Ectodermal cell (in vitro differentiated cells): ENCODE results near the gene C1orf94. TPM values are rescaled to one million over a fixed set of nuclear protein-coding genes. Genes with fewer than 3 reads are reported as not detected.

Experiments used
- H3K27ac ChIP-seq: 2 replicates; pipeline ENCODE4 v1.7.0; 2013; ENCODE audit warnings: mild to moderate bottlenecking, low read depth, low read length; ENCODE audit not compliant: insufficient read depth, poor library complexity, severe bottlenecking
- H3K27me3 ChIP-seq: 2 replicates; pipeline ENCODE4 v1.7.0; 2013; ENCODE audit warnings: mild to moderate bottlenecking, low read length; ENCODE audit not compliant: insufficient read depth, control insufficient read depth, poor library complexity, severe bottlenecking
- H3K36me3 ChIP-seq: one replicate; pipeline ENCODE4 v1.7.0; 2013; ENCODE audit warnings: low read length; ENCODE audit not compliant: control insufficient read depth, insufficient read depth
- H3K4me1 ChIP-seq: one replicate; pipeline ENCODE4 v1.7.0; 2013; ENCODE audit warnings: low read length; ENCODE audit not compliant: control insufficient read depth, insufficient read depth
- H3K4me3 ChIP-seq: 2 replicates; pipeline ENCODE4 v1.7.0; 2013; ENCODE audit warnings: low read depth, low read length, control low read depth; ENCODE audit not compliant: insufficient read depth
- H3K9me3 ChIP-seq: 2 replicates; pipeline ENCODE4 v1.7.0; 2013; ENCODE audit warnings: mild to moderate bottlenecking, low read length, moderate library complexity; ENCODE audit not compliant: control insufficient read depth
- WGBS, 2 experiments: methylation state at CpG; one replicate each; pipeline ENCODE4 v1.1.7; 2013; ENCODE audit warnings: missing lambda C conversion rate in 2 of 2; 5-methylcytosine and 5-hydroxymethylcytosine counted together
- polyA plus RNA-seq, 4 experiments: library from polyadenylated mRNA; stranded (reverse); fragments of 50-300 nt; gene quantifications; one replicate each; pipeline ENCODE4 v1.2.3, GENCODE V29; 2013

The C1orf94 gene, protein sequence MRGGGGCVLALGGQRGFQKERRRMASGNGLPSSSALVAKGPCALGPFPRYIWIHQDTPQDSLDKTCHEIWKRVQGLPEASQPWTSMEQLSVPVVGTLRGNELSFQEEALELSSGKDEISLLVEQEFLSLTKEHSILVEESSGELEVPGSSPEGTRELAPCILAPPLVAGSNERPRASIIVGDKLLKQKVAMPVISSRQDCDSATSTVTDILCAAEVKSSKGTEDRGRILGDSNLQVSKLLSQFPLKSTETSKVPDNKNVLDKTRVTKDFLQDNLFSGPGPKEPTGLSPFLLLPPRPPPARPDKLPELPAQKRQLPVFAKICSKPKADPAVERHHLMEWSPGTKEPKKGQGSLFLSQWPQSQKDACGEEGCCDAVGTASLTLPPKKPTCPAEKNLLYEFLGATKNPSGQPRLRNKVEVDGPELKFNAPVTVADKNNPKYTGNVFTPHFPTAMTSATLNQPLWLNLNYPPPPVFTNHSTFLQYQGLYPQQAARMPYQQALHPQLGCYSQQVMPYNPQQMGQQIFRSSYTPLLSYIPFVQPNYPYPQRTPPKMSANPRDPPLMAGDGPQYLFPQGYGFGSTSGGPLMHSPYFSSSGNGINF
- polyA plus RNA-seq (2013, experiment 1 of 4): 0.57 TPM
- polyA plus RNA-seq (2013, experiment 2 of 4): 0.60 TPM
- polyA plus RNA-seq (2013, experiment 3 of 4): 0.32 TPM
- polyA plus RNA-seq (2013, experiment 4 of 4): 0.28 TPM

DNA sequence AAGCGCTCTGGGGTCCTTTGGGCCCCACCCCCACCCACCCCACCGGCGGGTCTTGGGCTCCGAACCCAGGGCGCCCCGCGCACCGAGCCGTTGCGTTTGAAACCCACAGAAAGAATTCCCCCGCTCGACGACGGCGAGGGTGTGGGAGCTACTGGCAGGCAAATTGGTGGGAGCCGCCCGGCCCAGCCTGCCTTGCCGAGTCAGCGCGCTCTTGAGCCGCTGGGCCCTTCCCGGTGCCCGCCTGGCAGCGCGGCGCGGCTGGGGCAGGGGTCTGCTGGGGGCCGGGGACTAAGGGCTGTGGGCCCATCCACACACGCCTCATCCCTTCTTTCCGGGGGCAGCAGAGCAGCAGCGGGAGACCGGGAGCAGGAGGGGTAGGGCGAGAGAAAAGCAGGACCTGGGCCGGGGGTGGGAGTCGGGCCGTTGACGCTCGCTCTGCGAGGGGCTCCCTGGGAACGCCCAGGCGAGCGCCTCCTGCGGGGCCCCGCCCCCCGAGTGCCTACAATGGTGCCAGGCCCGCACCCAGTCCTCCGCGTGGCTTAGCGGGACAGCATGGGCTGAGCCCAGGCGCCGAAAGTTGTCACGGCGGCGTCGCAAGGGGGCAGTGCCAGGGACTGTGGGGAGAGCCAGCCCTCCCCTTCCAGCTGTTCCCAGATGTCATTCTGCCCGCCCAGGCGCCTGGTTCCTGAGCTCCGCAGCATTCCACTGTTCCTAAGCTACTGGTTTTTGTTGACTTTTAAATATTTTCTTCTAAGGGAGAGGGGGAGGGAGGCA lies at the start of gene C1orf94:
TSS of gene C1orf94 (plus strand) at position 78 of the 774 bp plus-strand sequence. CDS start 883 bp downstream, outside the sequence.
- no peaks in the 10 kb centered on the region for H3K36me3 ChIP-seq
- H3K4me3 ChIP-seq: no peak within 1 kb of the TSS
- no peaks in the 10 kb centered on the region for H3K4me1 ChIP-seq
- H3K9me3 ChIP-seq: no peaks in the 10 kb centered on the region
- peaks cover 8% of the 10 kb centered on the region for H3K27me3 ChIP-seq
- H3K27ac ChIP-seq: no peak within 1 kb of the TSS
- 70 to 71% methylated on average over 56 to 58 of the region's 58 CpGs for WGBS, 2 experiments

DNA sequence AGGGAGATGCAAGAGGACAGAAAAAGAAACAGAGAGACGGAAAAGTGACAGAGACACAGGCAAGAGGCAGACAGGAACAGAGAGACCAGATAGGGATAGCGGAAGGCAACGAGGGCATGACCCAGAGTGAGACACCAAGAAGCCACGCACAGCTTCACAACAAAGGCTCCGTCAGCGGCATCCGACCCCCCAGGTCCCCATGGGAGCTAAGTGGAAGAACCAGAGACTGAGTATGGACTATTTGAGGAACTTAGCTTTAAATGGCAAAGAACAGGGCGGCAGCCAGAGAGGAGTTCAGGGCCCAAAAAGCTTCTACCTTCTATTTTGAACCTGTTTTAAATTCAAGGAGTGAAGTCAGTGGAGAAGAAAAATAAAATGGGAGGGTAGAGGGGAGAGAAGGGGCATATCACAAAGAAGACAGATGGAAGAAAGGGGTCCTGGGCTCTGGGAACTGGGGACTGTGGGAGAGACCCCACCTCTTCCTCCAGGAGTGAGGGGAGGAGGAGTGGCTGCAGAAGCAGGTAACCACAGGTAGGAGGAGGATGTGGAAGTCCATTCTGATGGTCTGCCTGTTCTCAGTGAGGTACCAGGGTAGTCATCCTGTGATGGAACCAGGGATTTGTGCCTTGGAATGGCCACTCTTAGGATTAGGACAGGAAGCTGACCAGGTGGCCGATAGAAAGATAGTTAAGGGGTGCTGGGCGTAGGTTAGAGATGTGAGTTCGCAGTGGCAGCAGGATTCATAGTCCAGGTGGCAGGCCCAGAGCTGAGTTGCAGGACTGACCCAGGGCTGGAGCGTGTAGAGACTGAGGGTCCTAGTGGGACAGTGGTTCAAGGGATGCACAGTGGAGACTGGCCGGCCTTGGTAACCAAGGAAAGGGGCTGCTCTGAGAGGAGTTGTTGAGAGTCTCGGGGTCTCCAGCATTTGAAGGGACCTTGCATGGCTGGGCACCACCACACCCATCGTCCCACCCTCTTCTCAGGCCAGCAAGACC lies 49.4 kb upstream of the C1orf94 start:
- Histone ChIP-seq H3K36me3 (no peaks in the 10 kb centered on the region), H3K4me1 (no peaks in the 10 kb centered on the region), H3K4me3 (no peak overlapping the region), H3K27ac (no peak overlapping the region), H3K9me3 (no peaks in the 10 kb centered on the region), H3K27me3 (no peaks in the 10 kb centered on the region)
- WGBS, 2 experiments: 92% methylated on average over 15 of the region's 15 CpGs

DNA sequence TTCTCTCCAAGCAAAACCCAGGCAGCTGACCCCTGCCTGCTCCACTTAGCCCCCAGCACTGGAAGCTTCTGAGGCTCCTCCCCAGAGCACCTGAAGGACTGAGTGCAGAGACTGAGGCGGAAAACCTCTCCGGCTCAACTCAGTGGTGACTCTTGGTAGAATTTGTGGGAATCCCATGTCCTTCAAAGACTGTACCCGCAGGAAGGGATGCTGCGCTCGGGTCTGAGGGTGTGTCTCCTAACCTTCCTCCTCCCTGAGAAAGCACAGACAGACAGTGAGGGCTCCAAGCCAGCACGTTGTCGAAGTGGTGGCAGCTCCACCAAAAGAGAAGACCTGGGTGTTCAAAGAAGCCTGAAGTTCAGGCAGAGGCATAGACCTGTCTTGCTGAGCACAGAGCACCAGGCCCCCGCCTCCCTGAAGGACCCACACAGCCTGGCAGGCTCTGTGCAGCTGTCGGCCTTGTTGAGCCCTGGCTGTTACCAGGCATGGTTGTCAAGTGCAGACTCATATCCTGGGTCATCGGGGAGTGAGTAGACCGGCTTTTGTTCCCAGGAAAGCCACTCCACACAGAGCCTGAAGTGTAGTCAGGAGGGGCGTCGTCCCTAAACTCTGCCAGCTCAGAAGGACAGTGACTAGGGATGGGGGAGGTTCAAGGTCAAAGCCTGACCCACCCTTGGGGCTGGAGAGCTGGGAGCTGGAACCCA lies 48.4 kb upstream of the C1orf94 start:
- H3K36me3 ChIP-seq: no peaks in the 10 kb centered on the region
- no peak overlapping the region for H3K27ac ChIP-seq
- no peak overlapping the region for H3K4me3 ChIP-seq
- no peaks in the 10 kb centered on the region for H3K4me1 ChIP-seq
- H3K9me3 ChIP-seq: no peaks in the 10 kb centered on the region
- 93 to 96% methylated on average over 13 of the region's 13 CpGs for WGBS, 2 experiments
- no peaks in the 10 kb centered on the region for H3K27me3 ChIP-seq

DNA sequence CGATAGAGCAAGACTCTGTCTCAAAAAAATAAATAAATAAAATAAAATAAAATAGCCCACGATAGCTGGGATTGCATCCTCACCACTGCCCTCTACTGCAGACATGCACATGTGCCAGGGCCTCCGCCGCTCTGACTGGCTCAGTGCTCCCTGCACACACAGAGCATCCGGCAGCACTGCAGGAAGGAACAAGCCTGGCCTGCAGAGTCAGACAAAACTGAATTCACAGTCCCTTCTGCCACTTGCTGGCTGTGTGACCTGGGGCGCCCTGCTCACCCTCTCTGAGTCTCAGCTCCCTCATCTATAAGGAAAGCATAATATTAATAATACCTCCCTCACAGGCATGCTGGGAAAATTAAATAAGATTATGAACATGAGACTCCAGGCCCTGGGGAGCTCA lies 47.1 kb upstream of the C1orf94 start:
- H3K27me3 ChIP-seq: no peaks in the 10 kb centered on the region
- H3K9me3 ChIP-seq: no peaks in the 10 kb centered on the region
- H3K27ac ChIP-seq: no peak overlapping the region
- no peak overlapping the region for H3K4me3 ChIP-seq
- no peaks in the 10 kb centered on the region for H3K36me3 ChIP-seq
- 94 to 95% methylated on average over 5 to 6 of the region's 6 CpGs for WGBS, 2 experiments
- no peaks in the 10 kb centered on the region for H3K4me1 ChIP-seq

DNA sequence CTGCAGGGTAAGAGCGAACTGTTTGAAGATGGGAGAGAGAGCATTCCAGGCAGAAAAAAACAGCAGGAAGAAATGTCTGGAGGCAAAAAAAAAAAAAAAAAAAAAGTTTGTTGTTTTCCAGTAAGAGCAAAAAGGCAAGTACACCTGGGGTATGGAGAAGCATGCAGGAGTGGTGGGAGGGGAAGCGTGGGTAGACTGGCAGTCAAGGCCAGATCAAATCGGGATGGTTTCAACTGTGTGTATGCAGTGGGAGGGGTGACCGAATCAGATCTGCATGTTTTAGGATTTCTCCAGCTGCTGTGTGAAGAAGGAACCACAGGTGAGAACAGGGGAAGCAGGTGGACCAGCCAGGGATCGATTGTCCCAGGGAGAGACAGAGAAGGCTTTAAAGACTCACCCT lies 46.4 kb upstream of the C1orf94 start:
- Histone ChIP-seq H3K9me3 (no peaks in the 10 kb centered on the region), H3K4me1 (no peaks in the 10 kb centered on the region), H3K27me3 (no peaks in the 10 kb centered on the region), H3K27ac (no peak overlapping the region), H3K4me3 (no peak overlapping the region), H3K36me3 (no peaks in the 10 kb centered on the region)
- WGBS, 2 experiments: 94 to 95% methylated on average over 5 of the region's 5 CpGs

DNA sequence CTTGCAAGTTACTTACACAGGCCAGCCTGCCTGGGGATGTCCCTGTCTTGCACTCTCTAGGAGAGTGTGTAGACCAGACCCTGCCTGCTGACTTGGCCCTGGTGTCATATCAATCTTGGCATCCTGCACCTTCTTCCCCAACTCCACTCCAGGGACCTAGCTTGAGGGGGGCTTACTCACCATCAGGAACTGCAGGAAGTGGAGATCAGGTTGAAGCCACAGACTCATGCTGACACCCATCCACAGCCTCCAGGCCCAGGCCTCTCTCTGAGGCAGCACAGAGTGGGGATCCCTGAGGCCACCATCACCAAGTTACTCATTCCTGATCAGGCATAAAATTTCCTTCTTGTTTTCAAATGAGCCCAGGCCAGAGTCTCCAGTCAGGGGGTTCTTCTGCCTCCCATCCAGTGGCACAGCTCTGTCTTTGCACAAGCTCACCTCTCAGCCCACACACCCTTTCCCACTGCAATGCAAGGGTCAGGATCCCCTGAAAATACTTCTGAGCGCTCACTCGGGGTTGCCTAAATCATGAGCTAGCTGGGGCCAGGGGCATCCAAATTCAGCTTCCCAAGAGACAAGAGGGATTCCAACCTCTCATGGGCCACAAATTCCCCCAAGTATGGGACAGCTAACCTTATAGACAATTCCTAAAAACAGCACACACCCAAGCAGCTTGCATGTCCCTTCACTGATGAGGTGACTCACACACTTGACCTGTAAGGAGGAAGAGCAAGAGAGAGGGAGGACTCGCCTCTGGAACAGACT lies 45.1 kb upstream of the C1orf94 start:
- Histone ChIP-seq H3K27me3 (no peaks in the 10 kb centered on the region), H3K4me3 (no peak overlapping the region), H3K9me3 (no peaks in the 10 kb centered on the region), H3K4me1 (no peaks in the 10 kb centered on the region), H3K27ac (no peak overlapping the region), H3K36me3 (no peaks in the 10 kb centered on the region)
- 93 to 95% methylated on average over 3 of the region's 3 CpGs for WGBS, 2 experiments

DNA sequence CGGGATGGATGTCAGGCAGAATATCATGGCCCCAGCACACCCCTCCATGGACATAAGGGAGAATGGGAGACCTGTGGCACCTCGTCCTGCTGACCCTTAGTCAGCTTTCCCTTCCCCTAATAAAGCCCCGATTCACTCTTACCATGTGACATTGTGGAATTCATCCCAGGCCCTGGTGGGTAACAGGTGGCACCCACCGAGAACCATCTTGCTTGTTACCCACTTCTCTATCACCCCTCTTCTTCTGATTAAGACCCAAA lies 44.6 kb upstream of the C1orf94 start:
- no peak overlapping the region for H3K4me3 ChIP-seq
- no peaks in the 10 kb centered on the region for H3K27me3 ChIP-seq
- H3K4me1 ChIP-seq: no peaks in the 10 kb centered on the region
- no peaks in the 10 kb centered on the region for H3K36me3 ChIP-seq
- H3K9me3 ChIP-seq: no peaks in the 10 kb centered on the region
- 89 to 93% methylated on average over 4 of the region's 4 CpGs for WGBS, 2 experiments
- H3K27ac ChIP-seq: no peak overlapping the region

DNA sequence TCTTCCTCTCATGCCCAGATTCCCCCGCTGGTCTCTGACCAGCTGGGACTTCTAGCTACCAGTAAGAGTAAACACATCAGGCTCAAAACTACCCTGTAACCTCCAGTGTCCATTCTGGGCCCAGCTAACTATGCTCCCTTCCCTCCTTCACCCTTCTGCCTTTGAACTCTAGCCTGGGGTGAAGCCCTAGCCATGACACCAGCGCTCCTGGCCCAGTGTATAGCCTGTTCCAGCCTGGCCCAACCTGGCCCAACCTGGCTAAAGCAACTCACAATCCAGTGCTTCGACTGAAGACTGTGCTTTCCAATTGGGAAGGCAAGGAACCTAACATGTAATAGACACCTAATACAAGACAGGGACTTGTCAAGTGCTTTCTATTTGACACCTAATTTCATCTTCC lies 39.3 kb upstream of the C1orf94 start:
- 94 to 96% methylated on average over 3 of the region's 3 CpGs for WGBS, 2 experiments
- no peak overlapping the region for H3K27ac ChIP-seq
- no peaks in the 10 kb centered on the region for H3K27me3 ChIP-seq
- no peaks in the 10 kb centered on the region for H3K9me3 ChIP-seq
- H3K4me3 ChIP-seq: no peak overlapping the region
- no peaks in the 10 kb centered on the region for H3K4me1 ChIP-seq
- H3K36me3 ChIP-seq: no peaks in the 10 kb centered on the region
